Keratinocyte (primary cell): ENCODE results near the gene TIAM2.
"Not testable (repeated sequence)": the region's sequence is repeated elsewhere in the genome, so short reads cannot be mapped to it uniquely, and the experiment has no call there.

ENCODE experiments used
- CTCF ChIP-seq, 3 experiments: IDR thresholded peaks in 1 of 3; conservative IDR thresholded peaks in 1 of 3; optimal IDR thresholded peaks in 1 of 3; 2 replicates in 2 of 3; 3 replicates in 1 of 3; pipeline versions ENCODE3 to v1.5.1; 2011; ENCODE audit warnings: low read length in 3 of 3, mild to moderate bottlenecking in 3 of 3, moderate library complexity in 2 of 3, control low read depth in 1 of 3, inconsistent platforms in 1 of 3; ENCODE audit not compliant: insufficient read depth in 2 of 3; ENCODE audit errors: extremely low read depth in 1 of 3
- EZH2 ChIP-seq: IDR thresholded peaks from one replicate; pipeline ENCODE4 v1.6.1; 2012; ENCODE audit warnings: inconsistent platforms, mild to moderate bottlenecking, low read length, moderate library complexity

GRCh38 chr6:155185041-155185440 is 189.9 kb downstream of the TIAM2 start:
- not testable (repeated sequence) for TF ChIP-seq CTCF (optimal IDR thresholded peaks at IDR 0.05 in 1 of 3, IDR thresholded peaks at IDR 0.05 in 1 of 3, conservative IDR thresholded peaks at IDR 0.05 in 1 of 3; ENCODE audit: extremely low read depth in 1 of 3, insufficient read depth in 2 of 3, low read length in 3 of 3); EZH2
